Globus pallidus (tissue), 1 donor: ENCODE results near the gene DNAJC5.
"Not testable (repeated sequence)": the region's sequence is repeated elsewhere in the genome, so short reads cannot be mapped to it uniquely, and the experiment has no call there.

Experiments
- DNase-seq: peaks from one replicate; pipeline ENCODE4 v3.0.0-alpha.2; 2015; ENCODE audit warnings: low spot score

DNAJC5 gene

GRCh38 chr20:63911176-63911575 is 16.2 kb downstream of the DNAJC5 start:
- DNase-seq: peak; percentile 60

DNA sequence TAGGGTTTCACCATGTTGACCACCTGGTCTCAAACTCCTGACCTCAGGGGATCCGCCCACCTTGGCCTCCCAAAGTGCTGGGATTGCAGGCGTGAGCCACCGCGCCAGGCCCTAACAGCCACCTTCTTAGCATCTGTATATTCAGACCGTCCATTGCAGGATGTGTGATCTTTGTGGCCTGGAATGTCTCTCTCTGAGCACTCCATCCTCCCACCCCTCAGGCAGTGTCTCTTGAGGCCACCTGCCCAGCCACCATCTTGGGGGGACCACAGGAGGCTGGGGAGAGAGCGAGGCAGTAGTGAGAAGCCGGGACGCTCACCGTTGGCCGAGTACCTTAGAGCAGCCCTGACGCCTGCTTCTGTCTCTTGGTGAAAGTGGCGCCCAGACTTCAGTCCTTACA is 18.8 kb downstream of the DNAJC5 start:
- no peak for DNase-seq

DNA sequence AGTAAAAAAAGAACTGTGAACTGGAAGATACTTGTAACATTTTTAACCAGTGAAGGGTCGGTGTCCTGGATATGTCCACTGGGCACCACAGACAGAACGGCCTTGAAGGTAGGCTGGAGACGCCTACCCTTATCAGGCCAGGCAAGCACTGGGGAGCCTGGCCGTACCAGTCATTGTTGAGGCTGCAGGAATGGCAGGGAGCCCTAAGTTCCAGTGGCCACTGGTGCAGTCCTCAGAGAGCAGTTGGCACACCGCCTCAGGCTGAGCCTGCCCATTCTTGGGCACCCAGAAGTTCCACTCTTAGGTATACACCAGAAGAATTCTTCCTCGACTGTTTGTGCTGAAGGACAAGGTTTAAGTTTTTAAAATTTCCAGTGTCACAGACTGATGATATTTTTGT is 20.5 kb downstream of the DNAJC5 start:
- peak; percentile 77 for DNase-seq

GRCh38 chr20:63916371-63916939 is 21.5 kb downstream of the DNAJC5 start:
- not testable (repeated sequence) for DNase-seq

- DNase-seq: no peak
Measured at GRCh38 chr20:63917811-63918210, 22.9 kb downstream of the DNAJC5 start.

DNA sequence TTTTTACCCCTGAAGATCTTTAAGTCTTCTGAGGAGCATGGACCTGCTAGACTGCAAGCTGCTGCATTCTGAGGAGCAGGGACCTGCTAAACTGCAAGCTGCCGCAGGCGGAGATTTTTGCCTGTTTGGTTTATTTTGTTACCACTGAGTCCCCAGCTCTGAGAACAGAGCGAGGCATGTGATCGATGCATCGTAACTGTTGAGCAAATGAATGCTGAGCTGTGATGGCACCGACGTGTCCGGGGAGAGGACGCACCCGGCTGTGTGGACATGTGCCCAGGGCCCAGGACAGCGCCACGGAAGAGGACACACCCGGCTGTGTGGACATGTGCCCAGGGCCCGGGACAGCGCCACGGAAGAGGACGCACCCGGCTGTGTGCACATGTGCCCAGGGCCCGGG is 24.2 kb downstream of the DNAJC5 start:
- DNase-seq: peak; percentile 24

GRCh38 chr20:63920226-63920625 is 25.3 kb downstream of the DNAJC5 start:
- no peak for DNase-seq

DNA sequence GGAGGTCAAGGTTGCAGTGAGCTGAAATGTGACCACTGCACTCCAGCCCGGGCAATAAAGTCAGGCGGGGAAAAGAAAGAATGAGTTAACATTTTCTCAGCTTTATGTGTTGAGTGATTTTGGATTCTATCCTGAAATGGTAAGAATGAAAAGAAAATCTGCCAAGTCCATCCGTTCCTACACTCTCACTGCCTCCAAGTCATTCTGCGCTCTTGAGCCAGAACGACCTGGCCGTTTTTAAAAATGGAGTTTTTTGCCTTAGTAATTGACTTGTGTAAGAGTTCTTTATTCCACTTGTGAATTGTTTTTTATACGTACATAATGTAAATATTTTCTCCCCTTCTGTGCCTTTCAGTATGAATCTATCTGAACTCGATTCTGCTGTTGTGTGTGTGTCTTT is 28.7 kb downstream of the DNAJC5 start:
- no peak for DNase-seq

- no peak for DNase-seq
Measured at GRCh38 chr20:63924241-63924640, 29.3 kb downstream of the DNAJC5 start.

DNA sequence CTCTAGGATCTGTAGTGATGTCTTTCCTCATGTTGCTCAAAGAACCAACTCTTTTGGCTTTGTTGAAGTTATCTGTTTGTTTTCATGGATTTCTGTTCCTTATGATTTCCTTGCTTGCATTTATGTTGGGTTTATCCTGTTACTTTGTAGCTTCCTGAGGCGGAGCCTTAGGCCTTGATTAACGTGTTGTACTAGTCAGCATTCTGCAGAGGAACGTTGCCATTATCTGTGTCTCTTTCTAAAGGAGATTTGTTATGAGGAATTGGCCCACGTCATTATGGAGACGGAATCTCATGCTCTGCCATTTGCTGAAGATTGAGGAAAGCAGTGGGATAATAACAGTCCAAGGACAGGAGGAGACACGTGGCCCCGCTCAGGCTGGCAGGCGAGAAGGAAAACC is 31.4 kb downstream of the DNAJC5 start:
- no peak for DNase-seq

DNA sequence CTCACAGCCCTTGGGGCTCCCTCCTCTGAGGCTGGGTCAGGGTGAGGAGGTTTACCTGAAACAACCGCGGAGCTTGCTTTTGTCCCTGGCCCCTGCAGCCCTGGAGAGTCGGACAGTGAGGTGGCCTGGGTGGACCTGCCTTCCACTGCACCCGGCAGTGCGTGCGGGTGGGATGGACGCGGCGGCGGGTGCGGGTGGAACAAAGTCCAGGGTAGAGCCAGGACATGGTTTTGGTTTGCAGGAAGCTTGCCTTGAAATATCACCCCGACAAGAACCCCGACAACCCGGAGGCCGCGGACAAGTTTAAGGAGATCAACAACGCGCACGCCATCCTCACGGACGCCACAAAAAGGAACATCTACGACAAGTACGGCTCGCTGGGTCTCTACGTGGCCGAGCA is 34.1 kb downstream of the DNAJC5 start:
- no peak for DNase-seq

GRCh38 chr20:63929473-63929883 is 34.6 kb downstream of the DNAJC5 start:
- DNase-seq: not testable (repeated sequence)

DNA sequence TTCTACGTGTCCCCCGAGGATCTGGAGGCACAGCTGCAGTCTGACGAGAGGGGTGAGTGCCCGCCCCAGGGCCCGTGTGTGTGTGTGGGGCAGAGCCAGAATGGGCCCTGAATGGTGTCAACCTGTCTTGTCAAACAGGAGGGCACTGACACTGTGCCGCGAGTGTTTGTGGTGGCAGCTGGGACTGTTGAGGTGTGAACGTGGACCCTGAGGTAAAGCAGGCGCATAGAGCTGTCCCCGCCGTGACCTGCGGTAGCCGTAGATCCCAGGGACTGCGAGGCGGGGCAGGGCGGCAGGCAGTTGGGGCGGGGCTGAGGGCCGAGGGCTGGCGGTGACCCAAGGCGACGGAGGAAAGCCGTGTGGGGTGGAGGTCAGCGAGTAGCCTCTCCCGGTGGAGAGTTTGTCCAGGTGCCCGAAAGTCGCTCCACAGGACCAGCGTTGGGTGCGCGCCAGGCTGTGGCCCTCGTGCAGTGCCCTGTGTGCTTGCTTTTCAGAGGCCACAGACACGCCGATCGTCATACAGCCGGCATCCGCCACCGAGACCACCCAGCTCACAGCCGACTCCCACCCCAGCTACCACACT is 36.1 kb downstream of the DNAJC5 start:
- DNase-seq: no peak

- no peak for DNase-seq
Measured at GRCh38 chr20:63931735-63932134, 36.8 kb downstream of the DNAJC5 start.

GRCh38 chr20:63932606-63933160 is 37.8 kb downstream of the DNAJC5 start:
- no peak for DNase-seq

GRCh38 chr20:63933646-63934045 is 38.7 kb downstream of the DNAJC5 start:
- no peak for DNase-seq

- DNase-seq: no peak
Measured at GRCh38 chr20:63934271-63935068, 39.5 kb downstream of the DNAJC5 start.

- DNase-seq: no peak
Measured at GRCh38 chr20:63935447-63935846, 40.5 kb downstream of the DNAJC5 start.

DNA sequence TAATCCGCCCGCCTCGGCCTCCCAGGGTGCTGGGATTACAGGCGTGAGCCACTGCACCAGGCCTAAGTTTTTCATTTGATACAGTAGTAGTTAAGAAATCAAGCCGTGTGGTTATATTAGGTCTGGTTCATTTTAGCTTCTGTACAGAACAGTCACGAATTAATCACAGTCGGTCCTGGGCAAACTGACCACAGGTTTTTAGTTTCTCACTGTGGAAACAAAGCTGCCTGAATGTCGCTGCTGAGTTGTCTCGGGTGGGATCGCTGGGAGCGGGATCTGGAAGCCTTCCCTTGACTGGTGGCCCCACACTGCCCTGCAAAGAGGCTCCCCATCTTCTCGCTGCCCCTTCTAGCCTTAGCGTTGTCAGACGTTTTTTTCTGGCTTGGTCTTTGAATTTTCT is 42.7 kb downstream of the DNAJC5 start:
- DNase-seq: no peak

- no peak for DNase-seq
Measured at GRCh38 chr20:63939061-63939935, 44.4 kb downstream of the DNAJC5 start.

- no peak for DNase-seq
Measured at GRCh38 chr20:63940071-63940471, 45.1 kb downstream of the DNAJC5 start.
